NCI-H128 (cell line): ENCODE measurements around the gene ADCYAP1.

Source experiments
- DNase-seq: peaks from one replicate; lab custom pipeline; 2025; ENCODE audit not compliant: unreplicated experiment; lab: John Stamatoyannopoulos, UW

ADCYAP1 gene

GRCh38 chr18:959854-960253, 55.2 kb downstream of the ADCYAP1 start:
- DNase-seq = no peak
